ENCODE results near the gene MAPK6. TPM values are rescaled to one million over a fixed set of nuclear protein-coding genes. Genes with fewer than 3 reads are reported as not detected.

MAPK6 gene
- total RNA-seq, 1 donor, result 74.9 TPM

DNA sequence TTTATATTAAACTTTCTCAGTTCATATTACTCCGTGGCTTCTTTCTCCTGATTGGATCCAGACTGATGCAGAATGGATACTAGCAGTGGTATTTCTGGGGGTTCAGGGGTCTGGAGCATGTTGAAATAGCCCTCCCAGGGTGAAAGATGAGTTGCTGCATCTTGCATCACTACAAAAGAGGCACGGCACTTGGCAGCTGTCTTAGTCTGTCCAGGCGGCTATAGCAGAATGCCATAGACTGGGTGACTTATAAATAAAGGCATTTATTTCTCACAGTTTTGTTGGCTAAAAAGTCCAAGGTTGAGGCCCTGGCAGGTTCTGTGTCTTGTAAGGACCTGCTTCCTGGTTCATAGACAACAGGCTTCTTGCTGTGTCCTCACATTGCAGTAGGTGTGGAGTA, 94.2 kb downstream of the MAPK6 start:
- TF ChIP-seq, protein P1, sequence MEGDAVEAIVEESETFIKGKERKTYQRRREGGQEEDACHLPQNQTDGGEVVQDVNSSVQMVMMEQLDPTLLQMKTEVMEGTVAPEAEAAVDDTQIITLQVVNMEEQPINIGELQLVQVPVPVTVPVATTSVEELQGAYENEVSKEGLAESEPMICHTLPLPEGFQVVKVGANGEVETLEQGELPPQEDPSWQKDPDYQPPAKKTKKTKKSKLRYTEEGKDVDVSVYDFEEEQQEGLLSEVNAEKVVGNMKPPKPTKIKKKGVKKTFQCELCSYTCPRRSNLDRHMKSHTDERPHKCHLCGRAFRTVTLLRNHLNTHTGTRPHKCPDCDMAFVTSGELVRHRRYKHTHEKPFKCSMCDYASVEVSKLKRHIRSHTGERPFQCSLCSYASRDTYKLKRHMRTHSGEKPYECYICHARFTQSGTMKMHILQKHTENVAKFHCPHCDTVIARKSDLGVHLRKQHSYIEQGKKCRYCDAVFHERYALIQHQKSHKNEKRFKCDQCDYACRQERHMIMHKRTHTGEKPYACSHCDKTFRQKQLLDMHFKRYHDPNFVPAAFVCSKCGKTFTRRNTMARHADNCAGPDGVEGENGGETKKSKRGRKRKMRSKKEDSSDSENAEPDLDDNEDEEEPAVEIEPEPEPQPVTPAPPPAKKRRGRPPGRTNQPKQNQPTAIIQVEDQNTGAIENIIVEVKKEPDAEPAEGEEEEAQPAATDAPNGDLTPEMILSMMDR (IDR thresholded peaks at IDR 0.05; ENCODE audit: insufficient read depth, low read length), result no peak
- no peak for DNase-seq (ENCODE audit: low read depth)
- no peak overlapping the region for H3K4me3 ChIP-seq (ENCODE audit: low read depth, low read length)

DNA sequence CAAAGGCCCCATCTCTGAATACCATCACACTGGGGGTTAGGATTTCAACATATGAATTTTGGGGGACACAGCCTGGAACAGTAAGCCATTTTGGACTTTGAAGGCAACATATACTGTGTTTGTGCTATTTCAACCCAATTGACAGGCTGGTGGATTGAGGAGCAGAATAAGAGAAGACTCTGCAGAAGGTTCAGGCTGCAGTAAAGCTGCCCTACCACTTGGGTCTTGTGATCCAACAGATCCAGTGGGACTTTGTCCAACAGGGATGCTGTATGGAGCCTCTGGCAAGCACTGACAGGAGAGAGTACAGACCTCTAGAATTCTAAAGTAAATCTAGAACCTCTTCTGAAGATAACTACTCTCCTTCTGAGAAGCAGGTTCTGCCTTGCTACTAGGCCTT, 94.7 kb downstream of the MAPK6 start:
- no peak overlapping the region for H3K4me3 ChIP-seq (ENCODE audit: low read depth, low read length)
- TF ChIP-seq, protein P1 (IDR thresholded peaks at IDR 0.05; ENCODE audit: insufficient read depth, low read length), result no peak
- no peak for DNase-seq (ENCODE audit: low read depth)

- peak; percentile 25 for DNase-seq (ENCODE audit: low read depth)
- TF ChIP-seq, protein P1 (IDR thresholded peaks at IDR 0.05; ENCODE audit: insufficient read depth, low read length), result no peak
- H3K4me3 ChIP-seq (ENCODE audit: low read depth, low read length), result no peak overlapping the region
Measured at GRCh38 chr15:52114261-52115055, 95.4 kb downstream of the MAPK6 start.

DNA sequence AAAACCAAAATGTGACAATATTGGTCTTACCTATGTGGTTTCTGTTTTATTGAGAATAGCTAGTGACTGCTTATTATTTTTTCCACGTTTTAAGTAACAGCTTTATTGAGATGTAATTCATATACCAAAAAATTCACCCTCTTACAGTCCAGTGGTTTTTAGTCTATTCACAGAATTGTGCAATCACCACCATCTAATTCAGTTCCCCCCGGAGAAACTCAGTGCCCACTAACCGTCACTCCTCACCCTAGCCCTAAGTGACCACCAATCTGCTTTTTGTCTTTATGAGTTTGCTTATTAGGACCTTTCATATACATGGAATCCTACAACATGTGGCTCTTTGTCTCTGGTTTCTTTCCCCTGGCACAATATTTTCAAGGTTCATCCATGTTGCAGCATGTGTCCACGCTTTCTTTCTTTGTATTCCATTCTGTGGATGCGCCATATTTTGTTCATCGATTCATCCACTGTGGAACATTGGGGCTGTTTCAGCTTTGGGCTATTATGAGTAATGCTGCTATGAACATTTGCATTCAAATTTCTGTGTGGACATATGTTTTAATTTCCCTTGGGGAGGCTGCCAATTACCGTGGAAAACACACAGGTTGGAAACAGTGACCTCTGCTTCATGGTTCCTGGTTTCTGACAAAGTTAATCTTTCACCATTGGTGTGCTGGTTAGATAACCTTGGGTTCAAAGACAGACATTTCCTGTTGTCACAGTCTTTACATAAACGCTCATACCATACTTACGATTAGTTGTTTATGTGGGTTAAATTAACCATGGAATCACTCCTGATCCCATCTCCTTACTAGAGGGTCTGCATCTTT, 96.8 kb downstream of the MAPK6 start:
- no peak overlapping the region for H3K4me3 ChIP-seq (ENCODE audit: low read depth, low read length)
- no peak for DNase-seq (ENCODE audit: low read depth)
- TF ChIP-seq, protein P1 (IDR thresholded peaks at IDR 0.05; ENCODE audit: insufficient read depth, low read length), result no peak

Other genes starting within 250 kb of the MAPK6 start
- 21.3 and 53.0 TPM in 2 replicates for gene TMOD3, start 189.6 kb upstream of the MAPK6 start, total RNA-seq (ENCODE audit: low replicate concordance)
- gene LEO1, start 47.4 kb upstream of the MAPK6 start, total RNA-seq (ENCODE audit: low replicate concordance), result 21.3 and 55.7 TPM in 2 replicates
- gene BCL2L10, start 93.6 kb downstream of the MAPK6 start, total RNA-seq (ENCODE audit: low replicate concordance), result not detected in 2 replicates
- gene GNB5, start 172.2 kb downstream of the MAPK6 start, total RNA-seq (ENCODE audit: low replicate concordance), result 13.9 and 24.0 TPM in 2 replicates